Liver (tissue), 9 donors: ENCODE measurements around the gene MTHFD1L. TPM values are rescaled to one million over a fixed set of nuclear protein-coding genes. Genes with fewer than 3 reads are reported as not detected.

Source experiments
- DNase-seq: peaks from one replicate; pipeline ENCODE4 v3.0.0-alpha.2; 2017; ENCODE audit warnings: low spot score
- H3K27ac ChIP-seq, 2 donors: one replicate each; pipeline ENCODE4 v1.7.0; 2013; ENCODE audit warnings: inconsistent platforms in 2 of 2, low read length in 2 of 2, control low read depth in 1 of 2, low read depth in 1 of 2, mild to moderate bottlenecking in 1 of 2
- H3K27me3 ChIP-seq, 4 donors: one replicate each; pipeline versions ENCODE4 v1.6.1 to v1.7.0; 2013; ENCODE audit warnings: low read length in 3 of 4, inconsistent platforms in 1 of 4, mild to moderate bottlenecking in 1 of 4, moderate library complexity in 1 of 4; ENCODE audit not compliant: control insufficient read depth in 4 of 4, insufficient read depth in 4 of 4
- H3K36me3 ChIP-seq, 4 donors: one replicate each; pipeline versions ENCODE4 v1.6.1 to v1.7.0; 2013; ENCODE audit warnings: low read length in 3 of 4, mild to moderate bottlenecking in 3 of 4, low read depth in 1 of 4, moderate library complexity in 1 of 4; ENCODE audit not compliant: control insufficient read depth in 4 of 4, insufficient read depth in 3 of 4
- H3K4me1 ChIP-seq, 4 donors: one replicate each; pipeline versions ENCODE4 v1.6.1 to v1.7.0; 2013; ENCODE audit warnings: low read length in 3 of 4, mild to moderate bottlenecking in 3 of 4, moderate library complexity in 1 of 4; ENCODE audit not compliant: control insufficient read depth in 4 of 4, insufficient read depth in 4 of 4
- H3K4me3 ChIP-seq, 3 donors: one replicate each; pipeline versions ENCODE4 v1.6.1 to v1.7.0; 2013; ENCODE audit warnings: low read length in 3 of 3, control low read depth in 1 of 3, low read depth in 1 of 3, mild to moderate bottlenecking in 1 of 3
- H3K9ac ChIP-seq, 2 donors: one replicate each; pipeline ENCODE4 v1.7.0; 2013; ENCODE audit warnings: low read length in 2 of 2, mild to moderate bottlenecking in 2 of 2, moderate library complexity in 2 of 2, control low read depth in 1 of 2, low read depth in 1 of 2
- H3K9me3 ChIP-seq, 4 donors: one replicate each; pipeline versions ENCODE4 v1.6.1 to v1.7.0; 2013; ENCODE audit warnings: low read length in 3 of 4; ENCODE audit not compliant: control insufficient read depth in 4 of 4
- ATF3 ChIP-seq: IDR thresholded peaks from 2 replicates; pipeline ENCODE4 v1.6.1; 2016; ENCODE audit warnings: antibody characterized with exemption
- CTCF ChIP-seq: fragments of 150-350 bp; IDR thresholded peaks from 2 replicates; pipeline ENCODE4 v1.5.1; 2017; ENCODE audit warnings: improper control_type of control experiment, low read depth, low read length; ENCODE audit not compliant: missing input control
- FOXA1 ChIP-seq: IDR thresholded peaks from 2 replicates; pipeline ENCODE4 v1.6.1; 2016; ENCODE audit warnings: antibody characterized with exemption
- FOXA2 ChIP-seq: IDR thresholded peaks from 2 replicates; pipeline ENCODE4 v1.6.1; 2016; ENCODE audit warnings: antibody characterized with exemption
- GABPA ChIP-seq, 2 donors: IDR thresholded peaks in 1 of 2; conservative IDR thresholded peaks in 1 of 2; 2 replicates each; pipeline ENCODE4 v1.6.1; 2016; ENCODE audit warnings: antibody characterized with exemption in 2 of 2, mild to moderate bottlenecking in 1 of 2, moderate library complexity in 1 of 2
- HNF4A ChIP-seq, 2 donors: conservative IDR thresholded peaks; 2 replicates each; pipeline ENCODE4 v1.6.1; 2016; ENCODE audit warnings: antibody characterized with exemption in 2 of 2, mild to moderate bottlenecking in 2 of 2
- JUND ChIP-seq, 2 donors: IDR thresholded peaks; 2 replicates each; pipeline ENCODE4 v1.6.1; 2016; ENCODE audit warnings: antibody characterized with exemption in 2 of 2
- MAX ChIP-seq: IDR thresholded peaks from 2 replicates; pipeline ENCODE4 v1.6.1; 2016; ENCODE audit warnings: antibody characterized with exemption
- NR2F2 ChIP-seq: IDR thresholded peaks from 2 replicates; pipeline ENCODE4 v1.6.1; 2016; ENCODE audit warnings: antibody characterized with exemption
- YY1 ChIP-seq: IDR thresholded peaks from 2 replicates; pipeline ENCODE4 v1.6.1; 2016; ENCODE audit warnings: antibody characterized with exemption, mild to moderate bottlenecking
- ZBTB33 ChIP-seq: IDR thresholded peaks from 2 replicates; pipeline ENCODE4 v1.6.1; 2016; ENCODE audit warnings: antibody characterized with exemption
- WGBS: extraction: QIAGEN DNeasy Blood & Tissue Kit; methylation state at CpG from one replicate; pipeline ENCODE4 v1.1.7; 2013; 5-methylcytosine and 5-hydroxymethylcytosine counted together
- polyA plus RNA-seq, 2 donors: library from polyadenylated mRNA; stranded (reverse) in 1 of 2; unstranded in 1 of 2; fragments of 200-250 nt in 1 of 2; fragments of >200 nt in 1 of 2; fragmentation: Nextera tagmentation in 1 of 2; extraction: Ambion mirVana in 1 of 2; gene quantifications; one replicate each; pipeline versions ENCODE4 v1.2.1 to v1.2.3, GENCODE V29; 2013 to 2015
- total RNA-seq, 2 donors: library from RNA; depleted of rRNA; stranded (reverse); fragments of >200 nt; gene quantifications; one replicate each; pipeline ENCODE4 v1.2.3, GENCODE V29; 2014
- donor health status: healthy.
- donor health status: healthy.
- donor health status: healthy.
- donor health status: healthy.
- donor health status: healthy.

The MTHFD1L gene
- total and polyA plus RNA-seq, 4 donors, result 2.0 to 7.7 (median 2.8) TPM

- no peak overlapping the region for H3K4me3 ChIP-seq
- no peaks in the 10 kb centered on the region for H3K27me3 ChIP-seq
- no peak overlapping the region for H3K27ac ChIP-seq
- no peaks in the 10 kb centered on the region for H3K4me1 ChIP-seq
- H3K9me3 ChIP-seq, result no peaks in the 10 kb centered on the region
- no peak overlapping the region for H3K9ac ChIP-seq
- H3K36me3 ChIP-seq, result no peaks in the 10 kb centered on the region
- no peak for TF ChIP-seq HNF4A (conservative IDR thresholded peaks at IDR 0.05)
- no peak for TF ChIP-seq ATF3
- TF ChIP-seq CTCF, result no peak
- TF ChIP-seq ZBTB33, result no peak
- no peak for TF ChIP-seq FOXA1
- no peak for DNase-seq
- WGBS, result 89% methylated on average over 3 of the region's 3 CpGs
Observed at GRCh38 chr6:150902142-150902776, 36.8 kb downstream of the MTHFD1L start.

- TF ChIP-seq NR2F2 (no peak), JUND (IDR thresholded peaks at IDR 0.05) (no peak), FOXA1 (no peak), YY1 (no peak), MAX (no peak), FOXA2 (no peak)
- 98% methylated on average over 6 of the region's 6 CpGs for WGBS
- Histone ChIP-seq H3K9me3 (no peaks in the 10 kb centered on the region), H3K27ac (no peak overlapping the region), H3K36me3 (no peaks in the 10 kb centered on the region), H3K9ac (no peak overlapping the region), H3K4me1 (no peaks in the 10 kb centered on the region), H3K27me3 (no peaks in the 10 kb centered on the region), H3K4me3 (no peak overlapping the region)
- DNase-seq, result no peak
Observed at GRCh38 chr6:150905769-150906168, 40.3 kb downstream of the MTHFD1L start.

GRCh38 chr6:150906641-150907326, 41.3 kb downstream of the MTHFD1L start:
- H3K36me3 ChIP-seq, result no peaks in the 10 kb centered on the region
- H3K9me3 ChIP-seq, result no peaks in the 10 kb centered on the region
- H3K27ac ChIP-seq, result no peak overlapping the region
- H3K9ac ChIP-seq, result no peak overlapping the region
- WGBS, result 95% methylated on average over 1 of the region's 1 CpG
- DNase-seq, result no peak
- H3K4me1 ChIP-seq, result no peaks in the 10 kb centered on the region
- no peaks in the 10 kb centered on the region for H3K27me3 ChIP-seq
- H3K4me3 ChIP-seq, result no peak overlapping the region
- TF ChIP-seq GABPA (IDR thresholded peaks at IDR 0.05 in 1 of 2, conservative IDR thresholded peaks at IDR 0.05 in 1 of 2) (no peak), FOXA2 (no peak)
